Stimulated activated CD8-positive, alpha-beta memory T cell treated with anti-CD3 and anti-CD28 coated beads, Interleukin-15, amount 100 ng/mL, for 4 hours (primary cell): ENCODE measurements around the gene LYST.
A peak's percentile ranks its signal among the peaks of the same experiment; 100 is the strongest.
"Not testable (repeated sequence)": the region's sequence is repeated elsewhere in the genome, so short reads cannot be mapped to it uniquely, and the experiment has no call there.

Experiments used
- DNase-seq, 2 donors: peaks; one replicate each; pipeline ENCODE4 v3.0.0-alpha.2; 2020; ENCODE audit warnings: low read depth in 2 of 2

The LYST gene

GRCh38 chr1:235866205-235866912, at the start of gene LYST:
Gene LYST (minus strand): TSS chr1:235866906. CDS start chr1:235830417, 36,489 bp downstream.
- no peak for DNase-seq

- DNase-seq: not testable (repeated sequence)
Observed at GRCh38 chr1:235915489-235915888, 48.8 kb upstream of the LYST start.

GRCh38 chr1:235913311-235913710, 46.6 kb upstream of the LYST start:
- DNase-seq: no peak

- DNase-seq: no peak
Observed at GRCh38 chr1:235911876-235912275, 45.2 kb upstream of the LYST start.

GRCh38 chr1:235911300-235911662, 44.6 kb upstream of the LYST start:
- no peak for DNase-seq

GRCh38 chr1:235910357-235911299, 43.9 kb upstream of the LYST start:
- DNase-seq: no peak

GRCh38 chr1:235908742-235909520, 42.2 kb upstream of the LYST start:
- DNase-seq: no peak

GRCh38 chr1:235907897-235908240, 41.2 kb upstream of the LYST start:
- no peak for DNase-seq

GRCh38 chr1:235907187-235907896, 40.6 kb upstream of the LYST start:
- DNase-seq: no peak

- no peak for DNase-seq
Observed at GRCh38 chr1:235906436-235906835, 39.7 kb upstream of the LYST start.

- DNase-seq: not testable (repeated sequence)
Observed at GRCh38 chr1:235903809-235904208, 37.1 kb upstream of the LYST start.

- no peak for DNase-seq
Observed at GRCh38 chr1:235902677-235903542, 36.2 kb upstream of the LYST start.

GRCh38 chr1:235901461-235901860, 34.8 kb upstream of the LYST start:
- no peak for DNase-seq

- DNase-seq: no peak
Observed at GRCh38 chr1:235898126-235898525, 31.4 kb upstream of the LYST start.

- no peak for DNase-seq
Observed at GRCh38 chr1:235893840-235894239, 27.1 kb upstream of the LYST start.

- no peak for DNase-seq
Observed at GRCh38 chr1:235892734-235893413, 26.2 kb upstream of the LYST start.

GRCh38 chr1:235892202-235892601, 25.5 kb upstream of the LYST start:
- DNase-seq: no peak

- peak in 1 of 2 donors; percentile 51 for DNase-seq
Observed at GRCh38 chr1:235888119-235888643, 21.5 kb upstream of the LYST start.

GRCh38 chr1:235887676-235888075, 21.0 kb upstream of the LYST start:
- DNase-seq: no peak
